ENCODE results near the gene LGALS8. TPM values are rescaled to one million over a fixed set of nuclear protein-coding genes. Genes with fewer than 3 reads are reported as not detected.

The LGALS8 gene
- polyA plus RNA-seq, 1 donor: 65.4 TPM

GRCh38 chr1:236508593-236509027 is 15.2 kb upstream of the LGALS8 start:
- H3K27ac ChIP-seq (ENCODE audit: low read length): no peak overlapping the region
- no peak for DNase-seq
- no peaks in the 10 kb centered on the region for H3K27me3 ChIP-seq (ENCODE audit: control insufficient read depth, insufficient read depth, low read length)
- H3K36me3 ChIP-seq (ENCODE audit: control insufficient read depth, insufficient read depth, low read length): no peaks in the 10 kb centered on the region
- 92% methylated on average over 2 of the region's 6 CpGs for WGBS (ENCODE audit: insufficient coverage, low lambda C conversion rate)
- H3K4me1 ChIP-seq (ENCODE audit: control insufficient read depth, insufficient read depth, low read length): peaks cover 7% of the 10 kb centered on the region
- no peaks in the 10 kb centered on the region for H3K9me3 ChIP-seq (ENCODE audit: control insufficient read depth, low read depth, low read length)
- H3K4me3 ChIP-seq (ENCODE audit: low read length): no peak overlapping the region

- Histone ChIP-seq H3K27me3 (ENCODE audit: control insufficient read depth, insufficient read depth, low read length) (no peaks in the 10 kb centered on the region), H3K9me3 (ENCODE audit: control insufficient read depth, low read depth, low read length) (no peaks in the 10 kb centered on the region), H3K27ac (ENCODE audit: low read length) (no peak overlapping the region), H3K4me3 (ENCODE audit: low read length) (no peak overlapping the region), H3K4me1 (ENCODE audit: control insufficient read depth, insufficient read depth, low read length) (peaks cover 7% of the 10 kb centered on the region), H3K36me3 (ENCODE audit: control insufficient read depth, insufficient read depth, low read length) (no peaks in the 10 kb centered on the region)
- DNase-seq: no peak
- WGBS (ENCODE audit: insufficient coverage, low lambda C conversion rate): no CpG with 5 or more reads among the region's 1 CpG
Measured at GRCh38 chr1:236509203-236509602, 14.6 kb upstream of the LGALS8 start.

GRCh38 chr1:236509647-236510401 is 14.0 kb upstream of the LGALS8 start:
- DNase-seq: peak in 1 of 2 donors; percentile 57
- whole genome bisulfite sequencing (ENCODE audit: insufficient coverage, low lambda C conversion rate): 50% methylated on average over 1 of the region's 8 CpGs
- peaks cover 7% of the 10 kb centered on the region for H3K4me1 ChIP-seq (ENCODE audit: control insufficient read depth, insufficient read depth, low read length)
- no peaks in the 10 kb centered on the region for H3K9me3 ChIP-seq (ENCODE audit: control insufficient read depth, low read depth, low read length)
- H3K4me3 ChIP-seq (ENCODE audit: low read length): no peak overlapping the region
- no peaks in the 10 kb centered on the region for H3K36me3 ChIP-seq (ENCODE audit: control insufficient read depth, insufficient read depth, low read length)
- no peaks in the 10 kb centered on the region for H3K27me3 ChIP-seq (ENCODE audit: control insufficient read depth, insufficient read depth, low read length)
- no peak overlapping the region for H3K27ac ChIP-seq (ENCODE audit: low read length)

GRCh38 chr1:236511735-236512418 is 11.9 kb upstream of the LGALS8 start:
- WGBS (ENCODE audit: insufficient coverage, low lambda C conversion rate): 74% methylated on average over 7 of the region's 11 CpGs
- no peaks in the 10 kb centered on the region for H3K27me3 ChIP-seq (ENCODE audit: control insufficient read depth, insufficient read depth, low read length)
- DNase-seq: no peak
- peaks cover 7% of the 10 kb centered on the region for H3K4me1 ChIP-seq (ENCODE audit: control insufficient read depth, insufficient read depth, low read length)
- no peak overlapping the region for H3K4me3 ChIP-seq (ENCODE audit: low read length)
- no peak overlapping the region for H3K27ac ChIP-seq (ENCODE audit: low read length)
- H3K9me3 ChIP-seq (ENCODE audit: control insufficient read depth, low read depth, low read length): no peaks in the 10 kb centered on the region
- H3K36me3 ChIP-seq (ENCODE audit: control insufficient read depth, insufficient read depth, low read length): no peaks in the 10 kb centered on the region

- Histone ChIP-seq H3K27ac (ENCODE audit: low read length) (no peak overlapping the region), H3K9me3 (ENCODE audit: control insufficient read depth, low read depth, low read length) (no peaks in the 10 kb centered on the region), H3K27me3 (ENCODE audit: control insufficient read depth, insufficient read depth, low read length) (no peaks in the 10 kb centered on the region), H3K36me3 (ENCODE audit: control insufficient read depth, insufficient read depth, low read length) (no peaks in the 10 kb centered on the region), H3K4me1 (ENCODE audit: control insufficient read depth, insufficient read depth, low read length) (peaks cover 1% of the 10 kb centered on the region), H3K4me3 (ENCODE audit: low read length) (no peak overlapping the region)
- DNase-seq: no peak
- no CpG with 5 or more reads among the region's 4 CpGs for WGBS (ENCODE audit: insufficient coverage, low lambda C conversion rate)
Measured at GRCh38 chr1:236514703-236515442, 8.9 kb upstream of the LGALS8 start.

GRCh38 chr1:236515443-236515958 is 8.3 kb upstream of the LGALS8 start:
- no peak for DNase-seq
- 67% methylated on average over 1 of the region's 4 CpGs for WGBS (ENCODE audit: insufficient coverage, low lambda C conversion rate)
- Histone ChIP-seq H3K36me3 (ENCODE audit: control insufficient read depth, insufficient read depth, low read length) (no peaks in the 10 kb centered on the region), H3K9me3 (ENCODE audit: control insufficient read depth, low read depth, low read length) (no peaks in the 10 kb centered on the region), H3K4me1 (ENCODE audit: control insufficient read depth, insufficient read depth, low read length) (no peaks in the 10 kb centered on the region), H3K4me3 (ENCODE audit: low read length) (no peak overlapping the region), H3K27me3 (ENCODE audit: control insufficient read depth, insufficient read depth, low read length) (no peaks in the 10 kb centered on the region), H3K27ac (ENCODE audit: low read length) (no peak overlapping the region)

- no peaks in the 10 kb centered on the region for H3K9me3 ChIP-seq (ENCODE audit: control insufficient read depth, low read depth, low read length)
- H3K4me3 ChIP-seq (ENCODE audit: low read length): no peak overlapping the region
- 10% methylated on average over 2 of the region's 8 CpGs for WGBS (ENCODE audit: insufficient coverage, low lambda C conversion rate)
- H3K36me3 ChIP-seq (ENCODE audit: control insufficient read depth, insufficient read depth, low read length): no peaks in the 10 kb centered on the region
- no peak overlapping the region for H3K27ac ChIP-seq (ENCODE audit: low read length)
- DNase-seq: peak in 1 of 2 donors; percentile 19
- no peaks in the 10 kb centered on the region for H3K27me3 ChIP-seq (ENCODE audit: control insufficient read depth, insufficient read depth, low read length)
- no peaks in the 10 kb centered on the region for H3K4me1 ChIP-seq (ENCODE audit: control insufficient read depth, insufficient read depth, low read length)
Measured at GRCh38 chr1:236516929-236517704, 6.7 kb upstream of the LGALS8 start.

- no peaks in the 10 kb centered on the region for H3K27me3 ChIP-seq (ENCODE audit: control insufficient read depth, insufficient read depth, low read length)
- H3K9me3 ChIP-seq (ENCODE audit: control insufficient read depth, low read depth, low read length): no peaks in the 10 kb centered on the region
- no peaks in the 10 kb centered on the region for H3K36me3 ChIP-seq (ENCODE audit: control insufficient read depth, insufficient read depth, low read length)
- H3K27ac ChIP-seq (ENCODE audit: low read length): no peak overlapping the region
- no peak for DNase-seq
- WGBS (ENCODE audit: insufficient coverage, low lambda C conversion rate): 86% methylated on average over 1 of the region's 5 CpGs
- H3K4me1 ChIP-seq (ENCODE audit: control insufficient read depth, insufficient read depth, low read length): no peaks in the 10 kb centered on the region
- H3K4me3 ChIP-seq (ENCODE audit: low read length): no peak overlapping the region
Measured at GRCh38 chr1:236518322-236518721, 5.5 kb upstream of the LGALS8 start.

GRCh38 chr1:236520445-236521005 is 3.3 kb upstream of the LGALS8 start:
- WGBS (ENCODE audit: insufficient coverage, low lambda C conversion rate): 60% methylated on average over 2 of the region's 4 CpGs
- no peak for DNase-seq

More at GRCh38 chr1:236520445-236521005, 3.3 kb upstream of the LGALS8 start:
- H3K36me3 ChIP-seq (ENCODE audit: control insufficient read depth, insufficient read depth, low read length): no peaks in the 10 kb centered on the region
- H3K9me3 ChIP-seq (ENCODE audit: control insufficient read depth, low read depth, low read length): no peaks in the 10 kb centered on the region
- H3K4me1 ChIP-seq (ENCODE audit: control insufficient read depth, insufficient read depth, low read length): peaks cover 3% of the 10 kb centered on the region
- no peak overlapping the region for H3K4me3 ChIP-seq (ENCODE audit: low read length)
- no peaks in the 10 kb centered on the region for H3K27me3 ChIP-seq (ENCODE audit: control insufficient read depth, insufficient read depth, low read length)
- H3K27ac ChIP-seq (ENCODE audit: low read length): no peak overlapping the region
